HepG2 (cell line): ENCODE measurements around the gene RAMP1. TPM values are rescaled to one million over a fixed set of nuclear protein-coding genes. Genes with fewer than 3 reads are reported as not detected.

Source experiments
- ATAC-seq: fragments of 200-7000 bp; cut with Tn5 transposase; 3 replicates; pipeline ENCODE4 v1.9.1; 2020; ENCODE audit warnings: mild to moderate bottlenecking, moderate library complexity
- BruUV-seq: library from RNA; stranded (reverse); fragments of 400-500 nt; replicated peaks from 2 replicates; lab custom pipeline; 2021; lab: Mats Ljungman, UMichigan
- CTCF ChIA-PET: fragments of 300-600 bp; formaldehyde crosslinking; extraction: SDS; loops from one replicate; lab custom pipeline; 2021; ENCODE audit warnings: low total read pairs, inconsistent platforms, low intra/inter-chr PET ratio; lab: Yijun Ruan, JAX
- POLR2A ChIA-PET: fragments of 350-600 bp; sonication (Branson Sonifier 250); formaldehyde crosslinking; loops from one replicate; lab custom pipeline; 2020; ENCODE audit warnings: antibody characterized with exemption, inconsistent platforms; lab: Yijun Ruan, JAX
- DNase-seq: peaks from one replicate; pipeline ENCODE4 v3.0.0-alpha.2; 2015; ENCODE audit warnings: low spot score
- FAIRE-seq: peaks from 3 replicates; lab custom pipeline; 2011; peaks lifted over from hg19 to GRCh38; lab: Jason Lieb, UNC
- H2AFZ ChIP-seq: one replicate; pipeline ENCODE4 v1.6.1; 2011; ENCODE audit warnings: low read length, inconsistent platforms
- H3K27ac ChIP-seq: fragments of 300-600 bp; 3 replicates; pipeline ENCODE4 v1.8.0; 2011; ENCODE audit warnings: mixed run types, mild to moderate bottlenecking, mixed read lengths, low read length, inconsistent platforms; ENCODE audit not compliant: insufficient read depth; ENCODE audit errors: extremely low read length
- H3K27me3 ChIP-seq, 2 experiments: fragments of 200-600 bp in 1 of 2; 2 replicates in 1 of 2; 3 replicates in 1 of 2; pipeline versions ENCODE4 v1.6.0 to v1.8.0; 2011; ENCODE audit warnings: low read length in 2 of 2, mild to moderate bottlenecking in 2 of 2, moderate library complexity in 2 of 2, inconsistent platforms in 1 of 2; ENCODE audit not compliant: insufficient read depth in 2 of 2, control insufficient read depth in 1 of 2
- H3K36me3 ChIP-seq, 2 experiments: fragments of 200-600 bp in 1 of 2; replicated peaks in 1 of 2; 2 replicates in 1 of 2; 3 replicates in 1 of 2; pipeline versions ENCODE4 v1.5.1 to v1.8.0; 2011; ENCODE audit warnings: low read length in 2 of 2, inconsistent platforms in 1 of 2; ENCODE audit not compliant: insufficient read depth in 2 of 2, control insufficient read depth in 1 of 2
- H3K4me1 ChIP-seq: 2 replicates; pipeline ENCODE4 v1.5.1; 2012; ENCODE audit warnings: low read length, inconsistent platforms; ENCODE audit not compliant: insufficient read depth
- H3K4me2 ChIP-seq: 2 replicates; pipeline ENCODE4 v1.6.0; 2011; ENCODE audit warnings: low read depth, low read length, inconsistent platforms
- H3K4me3 ChIP-seq, 3 experiments: fragments of 200-600 bp in 1 of 3; sonication (generic), shearing (Covaris generic) in 1 of 3; replicated peaks in 1 of 3; 2 replicates each; pipeline ENCODE4 v1.5.1; 2011 to 2016; ENCODE audit warnings: low read length in 3 of 3, inconsistent platforms in 2 of 3, low read depth in 2 of 3, mild to moderate bottlenecking in 2 of 3, control low read depth in 1 of 3, mixed read lengths in 1 of 3; ENCODE audit not compliant: insufficient read depth in 1 of 3
- H3K79me2 ChIP-seq: one replicate; pipeline ENCODE4 v1.6.1; 2011; ENCODE audit warnings: low read length, inconsistent platforms; ENCODE audit not compliant: insufficient read depth
- H3K9ac ChIP-seq: 2 replicates; pipeline ENCODE4 v1.6.0; 2011; ENCODE audit warnings: mild to moderate bottlenecking, low read depth, low read length, inconsistent platforms; ENCODE audit not compliant: insufficient read depth
- H3K9me3 ChIP-seq: 2 replicates; pipeline ENCODE4 v1.5.1; 2012; ENCODE audit warnings: mild to moderate bottlenecking, low read length
- H4K20me1 ChIP-seq: 2 replicates; pipeline ENCODE4 v1.6.0; 2011; ENCODE audit warnings: inconsistent platforms, mild to moderate bottlenecking, low read length, moderate library complexity; ENCODE audit not compliant: insufficient read depth
- ATF3 ChIP-seq: sonication (generic); formaldehyde crosslinking; IDR thresholded peaks from 2 replicates; pipeline ENCODE4 v1.4.0; 2020; ENCODE audit warnings: missing genetic modification reagents
- E2F2 ChIP-seq: sonication (generic); formaldehyde crosslinking; IDR thresholded peaks from 2 replicates; pipeline ENCODE4 v1.4.0; 2020; ENCODE audit warnings: missing genetic modification reagents, borderline replicate concordance
- GATA4 ChIP-seq: sonication (generic); IDR thresholded peaks from 2 replicates; pipeline ENCODE4 v1.6.1; 2016; ENCODE audit warnings: antibody characterized with exemption, low read depth, borderline replicate concordance
- HINFP ChIP-seq: sonication (generic); formaldehyde crosslinking; IDR thresholded peaks from 2 replicates; pipeline ENCODE4 v1.4.0; 2020; ENCODE audit warnings: low read depth, mild to moderate bottlenecking, missing genetic modification reagents
- JUND ChIP-seq: sonication (generic); formaldehyde crosslinking; IDR thresholded peaks from 2 replicates; pipeline ENCODE4 v1.8.0; 2022; ENCODE audit warnings: mild to moderate bottlenecking, missing genetic modification reagents
- MAZ ChIP-seq, 2 experiments: sonication (generic) in 1 of 2; formaldehyde crosslinking in 1 of 2; IDR thresholded peaks; 2 replicates each; pipeline versions ENCODE4 v1.5.0 to v1.6.1; 2012 to 2020; ENCODE audit warnings: low read depth in 2 of 2, mild to moderate bottlenecking in 2 of 2, borderline replicate concordance in 1 of 2, improper control_type of control experiment in 1 of 2, low read length in 1 of 2, missing genetic modification reagents in 1 of 2, moderate library complexity in 1 of 2
- RORA ChIP-seq: sonication (generic); formaldehyde crosslinking; IDR thresholded peaks from 2 replicates; pipeline ENCODE4 v1.5.0; 2020; ENCODE audit warnings: mild to moderate bottlenecking, missing genetic modification reagents, moderate library complexity
- TAF15 ChIP-seq: fragments of 200-400 bp; formaldehyde crosslinking; IDR thresholded peaks from one replicate; pipeline ENCODE4 v1.6.1; 2018; ENCODE audit warnings: mild to moderate bottlenecking, low read depth, low read length; ENCODE audit not compliant: poor library complexity, severe bottlenecking
- WGBS: methylation state at CpG from one replicate; pipeline ENCODE4 v1.1.6; 2017; ENCODE audit warnings: low lambda C conversion rate; 5-methylcytosine and 5-hydroxymethylcytosine counted together
- in situ Hi-C: cut with HindIII; loops from 2 replicates; pipeline ENCODE4 v1.10.0; 2017; ENCODE audit warnings: low pct_unique_long_range_greater_than_20kb; ENCODE audit not compliant: extremely low pct_ligation_motif_present
- intact Hi-C: fragments of 100-400 bp; cut with micrococcal nuclease; formaldehyde crosslinking; loops from one replicate; pipeline ENCODE4 v1.10.0; 2022; ENCODE audit not compliant: unreplicated experiment
- polyA plus RNA-seq, 8 experiments: library from polyadenylated mRNA; depleted of rRNA in 3 of 8; stranded (reverse) in 7 of 8; unstranded in 1 of 8; fragments of >200 nt; fragmentation: Illumina TruSeq in 4 of 8; extraction: Trizol in 4 of 8; gene quantifications; 2 replicates each; pipeline versions ENCODE4 v1.2.1 to v1.2.3, GENCODE V29; 2011 to 2016; ENCODE audit warnings: low read depth in 4 of 8, missing spikeins in 1 of 8, mixed read lengths in 1 of 8; ENCODE audit not compliant: insufficient read depth in 1 of 8
- total RNA-seq, 5 experiments: library from RNA; depleted of rRNA; stranded (reverse); fragments of >200 nt; fragmentation: Illumina TruSeq; extraction: Trizol; gene quantifications; 2 replicates each; pipeline ENCODE4 v1.2.3, GENCODE V29; 2016; ENCODE audit warnings: low read depth in 1 of 5
- TF ChIP-seq, protein P1 (sequence below): sonication (generic); formaldehyde crosslinking; IDR thresholded peaks from 2 replicates; pipeline ENCODE4 v1.5.1; 2020; ENCODE audit warnings: mild to moderate bottlenecking, missing genetic modification reagents, borderline replicate concordance
- TF ChIP-seq, protein P2 (sequence below): sonication (generic); formaldehyde crosslinking; IDR thresholded peaks from 2 replicates; pipeline ENCODE4 v1.4.0; 2020; ENCODE audit warnings: missing genetic modification reagents

Gene RAMP1
- total and polyA plus RNA-seq, 2 of the 13 experiments (the other 11 are each of a cell fraction or from before 2014, with no cell fraction given), result 0.29 to 0.61 TPM

DNA sequence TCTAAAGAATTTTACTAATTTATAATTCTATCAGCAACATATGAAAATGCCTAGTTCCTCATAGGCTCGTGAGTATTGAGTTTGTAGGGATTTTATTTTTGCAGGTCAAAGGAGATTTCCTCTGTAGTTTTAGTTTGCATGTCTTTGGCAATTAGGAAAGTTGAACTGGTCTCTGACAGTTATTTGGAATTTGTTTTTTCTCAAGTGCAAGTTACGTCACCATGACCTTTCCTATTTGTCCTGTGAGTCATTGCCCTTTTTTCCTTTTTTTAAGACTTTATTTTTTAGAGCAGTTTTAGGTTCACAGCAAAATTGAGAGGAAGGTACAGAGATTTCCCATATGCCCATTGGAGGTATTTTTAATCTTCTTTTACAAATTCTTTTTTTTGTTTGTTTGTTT lies 29.0 kb downstream of the RAMP1 start:
- ATAC-seq (no peak), FAIRE-seq (no peak), DNase-seq (peak; percentile 36)
- no TSS peak for BruUV-seq
- ChIA-PET CTCF (no interaction called here), POLR2A (no interaction called here)
- Histone ChIP-seq H3K27ac (no peak overlapping the region), H3K4me3 (no peak overlapping the region), H3K4me2 (no peak overlapping the region), H4K20me1 (no peaks in the 10 kb centered on the region), H3K4me1 (peaks cover 24% of the 10 kb centered on the region; the same call in 1 of the 2 replicates), H3K79me2 (no peaks in the 10 kb centered on the region), H2AFZ (no peak overlapping the region), H3K36me3 (no peaks in the 10 kb centered on the region), H3K27me3 (peaks cover 12 to 34% of the 10 kb centered on the region in 2 experiments), H3K9me3 (no peaks in the 10 kb centered on the region), H3K9ac (no peak overlapping the region)
- 0% methylated on average over 2 of the region's 2 CpGs for WGBS
- in situ Hi-C loops (no loop called here), intact Hi-C loops (no loop called here)
- TF ChIP-seq, protein P1, sequence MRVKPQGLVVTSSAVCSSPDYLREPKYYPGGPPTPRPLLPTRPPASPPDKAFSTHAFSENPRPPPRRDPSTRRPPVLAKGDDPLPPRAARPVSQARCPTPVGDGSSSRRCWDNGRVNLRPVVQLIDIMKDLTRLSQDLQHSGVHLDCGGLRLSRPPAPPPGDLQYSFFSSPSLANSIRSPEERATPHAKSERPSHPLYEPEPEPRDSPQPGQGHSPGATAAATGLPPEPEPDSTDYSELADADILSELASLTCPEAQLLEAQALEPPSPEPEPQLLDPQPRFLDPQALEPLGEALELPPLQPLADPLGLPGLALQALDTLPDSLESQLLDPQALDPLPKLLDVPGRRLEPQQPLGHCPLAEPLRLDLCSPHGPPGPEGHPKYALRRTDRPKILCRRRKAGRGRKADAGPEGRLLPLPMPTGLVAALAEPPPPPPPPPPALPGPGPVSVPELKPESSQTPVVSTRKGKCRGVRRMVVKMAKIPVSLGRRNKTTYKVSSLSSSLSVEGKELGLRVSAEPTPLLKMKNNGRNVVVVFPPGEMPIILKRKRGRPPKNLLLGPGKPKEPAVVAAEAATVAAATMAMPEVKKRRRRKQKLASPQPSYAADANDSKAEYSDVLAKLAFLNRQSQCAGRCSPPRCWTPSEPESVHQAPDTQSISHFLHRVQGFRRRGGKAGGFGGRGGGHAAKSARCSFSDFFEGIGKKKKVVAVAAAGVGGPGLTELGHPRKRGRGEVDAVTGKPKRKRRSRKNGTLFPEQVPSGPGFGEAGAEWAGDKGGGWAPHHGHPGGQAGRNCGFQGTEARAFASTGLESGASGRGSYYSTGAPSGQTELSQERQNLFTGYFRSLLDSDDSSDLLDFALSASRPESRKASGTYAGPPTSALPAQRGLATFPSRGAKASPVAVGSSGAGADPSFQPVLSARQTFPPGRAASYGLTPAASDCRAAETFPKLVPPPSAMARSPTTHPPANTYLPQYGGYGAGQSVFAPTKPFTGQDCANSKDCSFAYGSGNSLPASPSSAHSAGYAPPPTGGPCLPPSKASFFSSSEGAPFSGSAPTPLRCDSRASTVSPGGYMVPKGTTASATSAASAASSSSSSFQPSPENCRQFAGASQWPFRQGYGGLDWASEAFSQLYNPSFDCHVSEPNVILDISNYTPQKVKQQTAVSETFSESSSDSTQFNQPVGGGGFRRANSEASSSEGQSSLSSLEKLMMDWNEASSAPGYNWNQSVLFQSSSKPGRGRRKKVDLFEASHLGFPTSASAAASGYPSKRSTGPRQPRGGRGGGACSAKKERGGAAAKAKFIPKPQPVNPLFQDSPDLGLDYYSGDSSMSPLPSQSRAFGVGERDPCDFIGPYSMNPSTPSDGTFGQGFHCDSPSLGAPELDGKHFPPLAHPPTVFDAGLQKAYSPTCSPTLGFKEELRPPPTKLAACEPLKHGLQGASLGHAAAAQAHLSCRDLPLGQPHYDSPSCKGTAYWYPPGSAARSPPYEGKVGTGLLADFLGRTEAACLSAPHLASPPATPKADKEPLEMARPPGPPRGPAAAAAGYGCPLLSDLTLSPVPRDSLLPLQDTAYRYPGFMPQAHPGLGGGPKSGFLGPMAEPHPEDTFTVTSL, result peak; percentile 48; the same call in 1 of the 2 replicates
- TF ChIP-seq E2F2 (CRISPR knock-in tag), result no peak
- TF ChIP-seq TAF15, result no peak
- no peak for TF ChIP-seq MAZ (IDR thresholded peaks at IDR 0.05; ENCODE audit: borderline replicate concordance, low read depth, low read length)
- TF ChIP-seq MAZ (CRISPR knock-in tag; IDR thresholded peaks at IDR 0.05; ENCODE audit: low read depth), result no peak
- TF ChIP-seq HINFP (CRISPR knock-in tag), result no peak
- no peak for TF ChIP-seq RORA (CRISPR knock-in tag)
- TF ChIP-seq, protein P2, sequence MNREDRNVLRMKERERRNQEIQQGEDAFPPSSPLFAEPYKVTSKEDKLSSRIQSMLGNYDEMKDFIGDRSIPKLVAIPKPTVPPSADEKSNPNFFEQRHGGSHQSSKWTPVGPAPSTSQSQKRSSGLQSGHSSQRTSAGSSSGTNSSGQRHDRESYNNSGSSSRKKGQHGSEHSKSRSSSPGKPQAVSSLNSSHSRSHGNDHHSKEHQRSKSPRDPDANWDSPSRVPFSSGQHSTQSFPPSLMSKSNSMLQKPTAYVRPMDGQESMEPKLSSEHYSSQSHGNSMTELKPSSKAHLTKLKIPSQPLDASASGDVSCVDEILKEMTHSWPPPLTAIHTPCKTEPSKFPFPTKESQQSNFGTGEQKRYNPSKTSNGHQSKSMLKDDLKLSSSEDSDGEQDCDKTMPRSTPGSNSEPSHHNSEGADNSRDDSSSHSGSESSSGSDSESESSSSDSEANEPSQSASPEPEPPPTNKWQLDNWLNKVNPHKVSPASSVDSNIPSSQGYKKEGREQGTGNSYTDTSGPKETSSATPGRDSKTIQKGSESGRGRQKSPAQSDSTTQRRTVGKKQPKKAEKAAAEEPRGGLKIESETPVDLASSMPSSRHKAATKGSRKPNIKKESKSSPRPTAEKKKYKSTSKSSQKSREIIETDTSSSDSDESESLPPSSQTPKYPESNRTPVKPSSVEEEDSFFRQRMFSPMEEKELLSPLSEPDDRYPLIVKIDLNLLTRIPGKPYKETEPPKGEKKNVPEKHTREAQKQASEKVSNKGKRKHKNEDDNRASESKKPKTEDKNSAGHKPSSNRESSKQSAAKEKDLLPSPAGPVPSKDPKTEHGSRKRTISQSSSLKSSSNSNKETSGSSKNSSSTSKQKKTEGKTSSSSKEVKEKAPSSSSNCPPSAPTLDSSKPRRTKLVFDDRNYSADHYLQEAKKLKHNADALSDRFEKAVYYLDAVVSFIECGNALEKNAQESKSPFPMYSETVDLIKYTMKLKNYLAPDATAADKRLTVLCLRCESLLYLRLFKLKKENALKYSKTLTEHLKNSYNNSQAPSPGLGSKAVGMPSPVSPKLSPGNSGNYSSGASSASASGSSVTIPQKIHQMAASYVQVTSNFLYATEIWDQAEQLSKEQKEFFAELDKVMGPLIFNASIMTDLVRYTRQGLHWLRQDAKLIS (CRISPR knock-in tag), result no peak
- TF ChIP-seq GATA4, result no peak
- peak; percentile 30; the same call in 1 of the 2 replicates for TF ChIP-seq JUND (CRISPR knock-in tag)
- peak; percentile 39; the same call in 1 of the 2 replicates for TF ChIP-seq ATF3
